NCI-H1436 treated with DMSO at 0.1 percent for 48 hours (cell line): Measurements from ENCODE around the gene LRRC8C.

Experiments
- DNase-seq: peaks from one replicate; lab custom pipeline; 2025; lab: John Stamatoyannopoulos, UW

The LRRC8C gene

DNA sequence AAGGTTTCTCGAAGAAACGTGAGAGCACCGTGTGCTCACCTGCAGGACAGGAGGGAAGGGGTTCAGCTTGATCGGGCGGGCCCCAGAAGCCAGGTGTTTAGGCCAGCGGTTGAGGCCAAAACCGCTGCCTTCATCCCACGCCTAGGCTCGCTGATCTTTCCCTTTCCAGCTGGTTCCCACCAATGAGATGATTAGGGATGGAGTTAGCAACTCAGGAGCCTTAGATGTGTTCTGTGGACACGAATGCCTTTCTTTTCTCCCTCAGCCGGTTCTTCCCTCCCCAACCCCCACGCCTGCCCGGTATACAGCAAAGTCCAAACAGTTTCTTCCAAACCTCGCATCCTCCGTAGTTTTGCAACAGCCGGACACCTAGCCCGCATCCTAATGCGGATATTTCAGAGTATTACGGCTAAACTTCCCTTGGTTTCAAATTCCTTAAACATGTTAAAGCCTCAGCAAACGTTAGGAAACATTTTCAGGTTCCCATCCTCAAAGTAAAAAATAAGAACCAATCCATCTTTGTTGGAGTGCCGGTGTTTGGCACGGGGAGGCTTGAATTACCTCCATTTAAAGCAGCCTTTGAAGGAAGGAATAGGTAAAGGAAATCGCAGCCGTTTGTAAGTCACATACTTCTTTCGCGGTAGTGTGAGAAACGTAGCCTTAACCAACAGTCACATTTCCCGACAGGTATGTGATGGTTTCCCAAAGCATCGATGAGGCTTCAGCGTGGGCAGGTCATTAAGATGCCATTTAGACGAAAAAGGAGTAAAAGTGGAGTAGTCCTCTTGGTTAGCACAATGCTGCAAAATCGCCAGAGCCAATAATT, 1.1 kb downstream of the LRRC8C start:
- DNase-seq, result no peak

DNA sequence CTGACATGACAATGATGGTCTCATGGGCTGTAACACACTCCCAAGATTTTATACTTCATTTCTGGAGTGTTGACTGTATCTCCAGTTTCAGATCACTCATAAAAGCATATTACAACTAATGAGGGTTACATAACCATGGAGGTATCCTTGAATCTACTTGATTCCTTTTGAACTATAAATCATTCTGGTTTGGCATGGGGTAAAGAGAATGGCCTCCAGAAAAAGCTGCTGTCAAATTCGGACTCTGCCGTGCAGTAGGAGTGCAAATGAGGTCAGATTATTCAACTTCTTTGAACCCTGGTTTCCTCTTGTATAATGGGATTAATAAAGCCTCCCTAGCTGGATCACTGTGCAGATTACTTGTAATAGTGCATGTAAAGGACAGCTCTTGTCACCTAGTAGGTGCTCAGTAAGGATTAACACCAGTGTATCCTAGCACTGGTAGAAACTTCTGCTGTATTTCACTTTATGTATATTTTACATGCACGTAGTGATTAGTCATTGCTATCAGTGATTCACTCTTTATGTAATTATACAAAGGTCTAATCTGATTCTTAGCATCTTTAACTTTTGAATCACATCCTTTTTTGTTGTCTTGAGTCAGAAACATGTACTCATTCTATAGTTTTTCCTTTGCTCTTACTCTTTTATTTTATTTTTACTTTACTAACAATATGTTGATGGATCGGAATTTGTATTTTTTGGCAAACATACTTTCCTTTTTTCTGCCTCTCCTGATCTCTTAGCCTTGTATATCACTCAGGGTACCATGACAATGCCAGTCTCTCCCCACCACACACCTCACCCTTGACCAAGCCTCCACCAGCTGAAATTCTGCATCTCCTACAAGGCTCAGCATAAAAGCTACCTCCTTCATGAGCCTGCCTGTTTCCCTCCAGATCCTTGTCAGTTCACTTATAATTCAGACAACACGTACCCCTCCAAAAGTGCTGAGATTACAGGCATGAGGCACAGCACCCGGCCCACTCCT, 3.2 kb downstream of the LRRC8C start:
- DNase-seq, result no peak

DNA sequence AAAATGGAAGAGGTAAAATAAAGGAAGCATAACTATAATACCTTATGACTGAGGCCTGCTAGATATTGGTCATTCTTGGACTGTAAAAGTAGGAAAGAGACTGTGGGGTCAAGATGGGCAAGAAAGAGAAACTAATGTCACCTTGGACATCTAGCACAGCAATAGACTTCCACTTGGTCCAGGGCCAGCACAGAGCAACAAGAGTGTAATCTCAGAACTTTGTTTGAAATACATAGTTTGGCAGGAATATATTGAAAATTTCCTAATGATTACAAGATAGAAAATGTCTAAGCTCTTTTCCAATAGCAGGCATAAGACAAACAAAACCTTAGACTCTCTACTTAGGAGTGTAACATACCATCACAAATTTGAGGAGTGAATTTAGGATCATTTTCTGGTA, 4.6 kb downstream of the LRRC8C start:
- no peak for DNase-seq

DNA sequence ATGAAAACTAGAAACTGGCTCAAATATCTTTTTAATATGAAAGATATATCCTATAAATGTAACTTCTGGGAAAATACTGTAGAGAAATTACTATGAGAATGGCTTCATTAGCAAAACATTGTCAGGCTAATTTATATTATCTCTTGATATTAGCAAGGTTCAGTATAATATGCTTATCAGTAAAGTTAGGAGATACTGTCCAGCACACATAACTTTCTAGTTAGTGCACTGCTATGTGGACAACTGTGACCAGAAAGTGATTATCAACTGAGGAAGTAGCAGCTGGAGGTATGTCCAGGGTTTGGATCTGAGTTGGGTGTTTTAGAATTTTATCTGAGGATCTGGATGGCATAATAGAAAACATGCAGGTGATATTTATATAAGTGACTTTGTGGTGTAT, 7.5 kb downstream of the LRRC8C start:
- DNase-seq, result no peak

DNA sequence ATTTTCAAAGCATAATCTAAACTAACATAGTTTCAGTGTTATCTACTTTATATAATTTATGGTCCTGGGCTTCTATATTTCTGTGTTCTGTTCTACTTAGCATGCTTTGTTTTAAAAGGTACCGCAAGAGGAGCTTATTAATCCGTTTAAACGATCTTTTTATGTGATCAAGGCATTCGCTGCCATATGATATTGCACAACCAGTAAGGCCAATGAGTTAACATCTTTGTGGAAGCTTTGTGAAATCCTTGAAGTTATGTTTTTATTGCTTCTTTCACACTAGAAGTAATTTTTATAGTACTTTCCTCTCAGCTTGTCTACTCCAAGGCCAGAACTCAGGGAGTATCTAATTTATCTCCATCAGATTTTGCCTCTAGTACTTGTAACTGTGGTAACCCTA, 8.9 kb downstream of the LRRC8C start:
- no peak for DNase-seq

DNA sequence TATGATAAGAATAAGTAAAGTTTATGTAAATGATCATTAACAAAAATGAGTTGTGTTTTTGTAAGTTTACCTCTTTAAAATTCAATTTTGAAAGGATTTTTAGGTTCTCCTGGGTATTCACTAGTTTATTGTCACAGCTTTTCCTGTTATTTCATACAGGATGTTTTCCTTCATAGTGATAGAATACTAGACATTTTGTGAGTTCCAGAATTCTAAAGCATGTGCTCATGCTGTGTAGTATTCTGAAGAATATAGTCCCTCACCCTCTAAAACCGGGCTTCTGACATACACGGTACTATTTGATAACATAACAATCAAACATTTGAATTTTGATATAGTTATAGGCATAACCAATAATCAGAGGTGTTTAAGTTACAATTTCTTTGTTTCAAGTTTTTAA, 10.7 kb downstream of the LRRC8C start:
- DNase-seq, result no peak

DNA sequence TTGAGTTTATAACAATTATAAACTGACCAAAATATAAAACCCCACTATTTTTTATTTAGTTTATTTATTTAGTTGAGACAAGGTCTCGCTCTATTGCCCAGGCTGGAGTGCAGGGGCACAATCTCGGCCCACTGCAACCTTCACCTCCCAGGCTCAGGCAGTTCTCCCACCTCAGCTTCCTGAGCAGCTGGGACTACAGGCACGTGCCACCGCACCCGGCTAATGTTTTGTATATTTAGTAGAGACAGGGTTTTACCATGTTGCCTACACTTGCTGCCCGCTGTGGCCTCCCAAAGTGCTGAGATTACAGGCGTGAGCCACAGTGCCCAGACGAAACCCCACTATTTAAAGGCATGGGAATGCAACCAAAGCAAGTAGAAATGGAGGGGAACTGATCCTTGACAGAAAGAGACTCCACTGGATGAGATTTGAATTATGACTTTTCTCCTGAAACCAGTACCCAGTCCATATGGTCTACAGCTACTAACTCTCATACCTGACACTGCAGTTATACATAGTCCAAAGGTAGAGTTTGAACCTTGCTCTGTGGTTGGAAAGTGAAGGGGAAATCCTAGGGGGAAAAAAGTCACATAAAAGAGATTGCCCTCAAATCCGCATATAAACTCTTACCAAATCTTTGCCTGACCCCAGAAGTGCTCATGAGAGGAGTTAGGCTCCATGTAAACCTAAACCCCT, 11.3 kb downstream of the LRRC8C start:
- no peak for DNase-seq

DNA sequence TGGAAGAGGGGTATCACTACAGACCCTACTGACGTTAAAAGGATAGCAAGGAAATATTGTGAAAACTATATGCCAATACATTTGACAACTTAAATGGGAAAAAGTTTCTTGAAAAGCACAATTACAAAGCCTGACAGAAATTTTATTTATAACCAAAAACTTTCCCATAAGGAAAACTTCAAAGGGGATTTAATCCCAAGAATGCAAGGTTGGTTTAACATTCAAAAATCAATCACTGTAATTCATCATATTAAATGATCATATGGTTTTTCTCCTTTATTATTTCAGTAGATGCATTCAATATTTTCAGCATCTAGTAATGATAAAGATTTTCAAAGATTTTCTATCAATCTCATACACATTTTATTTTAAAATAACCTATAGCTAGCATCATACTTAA, 13.3 kb downstream of the LRRC8C start:
- DNase-seq, result no peak

DNA sequence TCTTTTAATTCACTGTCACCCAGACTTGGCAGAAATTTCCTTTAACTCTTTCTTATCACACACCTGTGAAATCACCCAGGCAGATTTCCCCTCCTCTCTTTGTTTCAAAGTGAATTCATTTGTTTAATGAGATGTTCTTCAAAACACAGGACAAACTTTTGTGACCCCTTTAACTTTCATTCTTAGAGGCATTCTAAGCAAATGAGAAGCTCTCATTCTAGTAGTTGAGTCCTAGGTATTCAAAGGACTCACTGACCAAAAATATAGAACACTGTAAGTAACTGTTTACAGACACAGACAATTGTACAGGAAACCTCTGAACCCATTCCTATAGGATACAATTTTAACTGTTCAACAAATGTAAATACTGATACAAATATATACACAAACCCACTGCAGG, 16.9 kb downstream of the LRRC8C start:
- DNase-seq, result no peak

DNA sequence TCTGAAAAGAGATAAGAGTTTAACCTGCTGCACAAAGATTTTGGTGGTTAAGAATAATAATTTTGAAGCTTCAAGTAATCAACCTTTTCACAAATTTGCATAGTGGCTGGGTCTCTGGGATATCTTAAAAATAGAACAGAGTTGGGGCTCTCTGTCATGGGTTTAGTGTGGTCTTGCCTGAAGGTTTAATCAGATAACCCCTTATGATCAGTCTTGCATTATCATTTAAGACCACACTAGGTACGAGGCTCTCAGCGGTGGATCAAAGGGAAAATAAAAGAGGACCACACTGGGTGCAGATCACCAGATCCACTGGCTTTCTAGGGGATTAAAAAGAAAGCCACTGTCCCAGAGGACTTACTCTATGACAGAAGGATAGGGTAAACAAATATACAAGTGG, 19.5 kb downstream of the LRRC8C start:
- DNase-seq, result no peak

DNA sequence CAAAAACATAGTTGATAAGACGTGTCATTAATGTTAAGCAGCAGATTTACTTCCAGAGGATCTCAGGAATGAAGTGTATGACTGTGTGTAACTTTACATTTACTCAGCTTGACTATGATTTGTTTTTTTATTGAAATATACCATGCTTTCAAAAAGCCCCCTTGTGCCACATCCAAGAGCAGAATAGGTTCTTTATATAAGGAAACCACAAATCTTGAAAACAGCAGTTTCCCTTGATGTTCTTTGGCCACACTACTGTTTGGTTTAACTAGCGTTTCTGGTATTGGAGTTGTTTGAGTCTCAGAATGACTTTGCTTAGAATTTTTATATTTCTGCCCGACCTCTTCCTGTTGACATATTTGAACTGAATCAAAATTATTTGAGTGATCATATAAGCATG, 25.0 kb downstream of the LRRC8C start:
- no peak for DNase-seq

DNA sequence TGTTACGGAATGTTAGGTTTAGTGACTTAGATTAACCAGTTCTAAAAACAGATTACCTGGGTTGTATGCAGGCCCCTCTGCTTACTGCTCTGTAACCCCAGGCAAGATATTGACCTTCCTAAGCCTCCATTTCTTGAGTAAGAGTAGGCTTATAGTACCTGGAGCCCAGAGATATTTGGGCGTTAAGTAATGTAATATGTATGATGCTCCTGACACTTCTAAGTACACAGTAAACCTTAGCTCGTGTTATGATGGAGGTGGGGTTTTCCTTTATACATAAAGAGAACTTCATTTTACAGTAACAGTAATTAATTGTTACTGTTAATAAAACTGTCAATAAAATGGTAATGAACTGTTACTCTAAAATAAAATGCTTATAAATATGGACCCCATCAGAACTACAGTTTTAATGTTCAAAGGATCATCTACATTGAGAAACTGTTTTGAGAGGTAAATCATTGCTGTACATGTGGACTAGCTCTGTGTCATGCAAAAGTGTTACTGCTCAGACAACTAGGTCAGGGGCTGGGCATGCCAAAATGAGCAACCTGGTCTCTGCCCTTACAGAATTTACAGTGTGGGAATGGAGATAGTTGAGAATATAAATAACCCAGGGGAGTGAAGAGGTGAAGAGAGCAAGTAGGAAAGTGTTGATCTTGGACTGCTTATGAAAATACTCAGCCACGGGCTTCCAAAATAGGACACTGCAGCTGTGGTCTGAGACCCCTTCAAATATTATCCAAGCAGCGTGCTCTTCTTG, 26.6 kb downstream of the LRRC8C start:
- no peak for DNase-seq

DNA sequence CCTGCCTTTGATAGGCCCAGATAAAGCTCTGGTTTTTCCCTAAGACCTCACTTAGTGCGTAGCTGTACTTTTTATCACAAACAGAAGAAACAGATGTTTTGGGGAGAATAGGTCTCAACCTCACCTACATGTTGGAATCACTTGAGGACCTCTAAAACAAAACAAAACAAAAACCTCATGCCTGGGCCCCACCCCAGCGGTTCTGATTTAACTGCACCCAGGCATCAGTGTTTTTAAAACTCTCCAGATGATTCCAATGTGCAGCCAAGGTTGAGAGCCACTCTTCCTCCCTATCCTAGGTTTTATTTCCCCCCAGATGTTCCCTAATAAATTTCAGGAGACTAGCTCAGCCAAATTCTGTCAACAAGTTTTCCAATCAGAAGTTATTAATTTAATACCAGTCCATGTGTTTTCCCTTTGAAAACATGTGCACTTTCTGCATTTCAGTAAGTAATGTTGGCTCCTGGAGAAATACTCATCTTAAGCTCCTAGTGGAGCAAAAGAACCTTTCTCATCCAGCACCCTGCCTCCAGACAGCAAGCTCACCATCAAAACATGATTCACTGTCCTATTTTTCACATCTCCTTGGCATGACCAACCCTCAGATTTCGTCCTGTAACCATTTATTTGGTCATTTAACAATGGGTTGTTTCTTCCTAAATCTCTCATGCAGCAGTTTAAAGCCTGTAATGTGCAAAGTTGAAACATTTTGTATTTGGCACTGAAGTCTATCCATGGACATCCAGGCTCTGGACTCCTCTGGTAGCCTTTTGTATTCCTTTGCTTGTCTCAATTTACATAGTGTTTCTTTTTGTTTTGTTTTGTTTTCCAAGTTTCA, 27.5 kb downstream of the LRRC8C start:
- no peak for DNase-seq

DNA sequence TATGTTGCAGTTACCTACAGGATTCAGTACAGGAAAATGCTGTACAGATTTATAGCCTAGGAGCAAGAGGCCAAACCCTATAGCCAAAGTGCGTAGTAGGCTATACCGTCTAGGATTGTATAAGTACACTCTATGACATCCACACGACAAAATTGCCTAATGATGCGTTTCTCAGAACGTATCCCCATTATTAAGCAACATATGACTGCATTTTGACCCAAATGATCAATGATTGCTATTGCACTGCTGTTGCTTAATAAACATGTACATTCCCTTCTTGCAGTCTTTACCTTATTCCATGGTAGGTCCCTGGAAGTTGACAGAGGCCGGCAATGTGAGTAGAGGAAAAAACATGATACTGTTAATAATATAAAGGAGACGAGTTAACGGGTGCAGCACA, 33.0 kb downstream of the LRRC8C start:
- no peak for DNase-seq

DNA sequence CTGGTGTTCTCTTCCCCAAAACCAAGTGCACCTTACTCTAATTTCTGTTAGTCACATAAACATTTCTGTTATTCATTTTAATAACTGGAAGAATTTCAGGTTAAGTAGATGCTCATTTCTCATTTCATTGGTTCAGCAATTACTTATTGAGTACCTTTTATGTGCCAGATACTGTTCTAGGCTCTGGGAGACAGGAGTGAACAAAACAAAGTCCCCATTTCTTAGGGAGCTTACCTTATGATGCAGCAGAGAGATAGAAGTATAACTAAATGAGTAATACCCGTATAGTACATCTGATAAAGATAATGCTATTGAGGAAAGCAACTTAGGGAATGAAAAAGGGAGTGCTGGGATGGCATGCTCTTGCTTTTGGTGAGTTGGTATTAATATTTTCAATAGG, 33.7 kb downstream of the LRRC8C start:
- DNase-seq, result no peak

DNA sequence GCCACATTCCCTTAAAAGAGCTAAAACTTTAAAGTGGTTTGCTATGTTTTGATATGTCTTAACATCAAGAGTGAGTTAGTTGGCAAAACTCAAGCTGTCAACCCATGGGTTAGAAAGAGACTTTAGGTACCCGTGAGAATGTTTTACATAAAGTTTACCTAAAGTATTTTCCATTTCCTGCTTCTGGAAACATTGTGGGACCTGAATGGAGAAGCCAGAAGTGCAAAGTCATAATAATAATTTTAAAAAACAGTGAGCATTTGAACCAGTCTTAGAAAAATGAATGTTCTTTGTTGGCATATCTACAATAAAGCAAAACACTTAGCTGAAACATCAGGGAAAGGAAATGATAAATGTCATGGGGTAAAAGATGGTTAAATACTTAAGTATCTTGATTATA, 34.8 kb downstream of the LRRC8C start:
- no peak for DNase-seq

DNA sequence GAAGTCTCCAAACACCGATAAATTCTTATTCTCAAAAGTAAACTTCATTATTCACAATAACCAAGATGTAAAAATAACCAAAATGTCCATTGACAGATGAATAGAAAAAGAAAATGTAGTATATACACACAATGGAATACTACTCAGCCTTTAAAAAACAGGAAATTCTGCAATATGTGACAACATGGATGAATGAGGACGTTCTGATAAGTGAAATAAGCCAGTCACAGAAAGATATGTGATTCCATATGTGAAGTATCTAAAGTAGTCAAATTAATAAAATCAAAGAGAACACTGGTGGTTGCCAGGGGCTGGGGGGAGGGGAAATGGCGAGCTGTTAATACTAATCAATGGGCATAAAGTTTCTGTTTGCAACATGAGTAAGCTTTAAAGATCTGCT, 36.0 kb downstream of the LRRC8C start:
- DNase-seq, result no peak

DNA sequence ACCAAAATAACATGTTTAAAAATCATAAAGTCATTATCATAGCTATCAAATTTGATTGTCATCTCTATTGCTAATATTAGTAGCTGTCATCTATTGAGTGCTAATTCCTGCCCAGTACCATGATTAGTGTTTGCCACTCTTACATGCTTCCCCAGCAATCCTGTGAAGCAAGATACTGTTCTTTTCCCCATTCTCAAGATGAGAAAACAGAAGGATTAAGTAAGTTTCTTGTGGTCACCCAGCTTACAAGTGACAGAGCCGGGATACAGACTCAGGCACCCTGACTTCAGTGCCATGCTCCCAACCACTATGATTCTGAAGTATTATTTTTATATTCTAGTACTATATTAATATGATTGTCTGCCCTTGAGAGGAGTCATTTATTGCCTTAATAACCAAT, 36.5 kb downstream of the LRRC8C start:
- no peak for DNase-seq

DNA sequence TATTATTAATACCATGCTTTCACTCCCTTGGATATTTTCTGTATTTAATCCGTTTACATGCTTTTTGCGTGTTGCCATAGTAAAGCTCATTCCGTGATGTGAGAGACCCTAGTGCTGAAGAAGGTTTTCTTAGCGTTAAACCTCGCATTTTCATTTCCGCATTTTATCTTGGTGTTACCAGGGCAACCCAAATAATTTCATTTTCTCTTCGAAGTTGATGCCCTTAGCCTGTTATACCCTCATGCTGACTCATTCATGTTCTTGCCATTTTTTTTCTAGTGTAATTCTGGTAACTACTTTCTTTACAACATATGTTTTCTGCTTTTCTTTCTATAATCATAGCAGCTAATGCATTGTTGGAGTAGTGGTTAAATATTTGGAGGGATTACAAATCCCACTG, 37.2 kb downstream of the LRRC8C start:
- no peak for DNase-seq

DNA sequence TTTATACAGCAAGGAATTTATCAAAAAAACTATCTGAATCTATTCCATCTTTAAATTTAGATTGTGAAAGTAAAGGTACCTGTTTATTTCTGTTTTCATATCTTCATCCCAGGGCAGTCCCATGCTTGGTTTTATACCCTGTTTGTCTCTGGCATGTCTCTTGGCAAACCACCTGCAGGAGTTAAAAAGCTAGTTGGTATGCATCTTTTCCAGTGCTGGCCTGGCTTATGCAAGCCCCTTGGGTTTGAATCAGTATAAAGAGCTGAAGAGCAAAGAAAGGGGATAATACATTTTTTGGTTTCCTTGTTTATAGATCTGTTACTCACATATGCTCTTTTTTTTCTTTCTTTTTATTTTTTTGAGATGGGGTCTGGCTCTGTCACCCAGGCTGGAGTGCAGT, 37.8 kb downstream of the LRRC8C start:
- DNase-seq, result no peak
